ENCODE results near the gene ZNF689. TPM values are rescaled to one million over a fixed set of nuclear protein-coding genes. Genes with fewer than 3 reads are reported as not detected.

The ZNF689 gene
- total RNA-seq, 1 donor from 2014 or later: 7.1 TPM

DNA sequence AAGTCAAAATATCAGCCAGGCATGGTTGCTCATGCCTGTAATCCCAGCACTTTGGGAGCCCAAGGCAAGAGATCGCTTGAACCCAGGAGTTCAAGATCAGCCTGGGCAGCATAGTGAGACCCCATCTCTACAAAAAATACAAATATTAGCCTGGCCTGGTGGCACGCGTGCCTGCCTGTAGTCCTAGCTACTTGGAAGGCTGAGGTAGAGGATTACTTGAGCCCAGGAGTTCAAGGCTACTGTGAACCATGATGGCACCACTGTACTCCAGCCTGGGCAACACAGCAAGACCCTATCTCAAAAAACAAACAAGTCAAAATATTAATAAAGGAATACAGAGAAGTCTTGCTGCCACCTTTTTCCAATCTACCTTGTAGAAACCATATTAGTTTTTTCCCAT, 4.2 kb downstream of the ZNF689 start:
- peaks cover 10% of the 10 kb centered on the region for H3K4me1 Mint-ChIP-seq (ENCODE audit: low read depth)
- H3K27me3 Mint-ChIP-seq (ENCODE audit: low read depth): no peaks in the 10 kb centered on the region
- no peak overlapping the region for H3K4me3 Mint-ChIP-seq (ENCODE audit: unreplicated experiment)
- TF ChIP-seq, protein P1, sequence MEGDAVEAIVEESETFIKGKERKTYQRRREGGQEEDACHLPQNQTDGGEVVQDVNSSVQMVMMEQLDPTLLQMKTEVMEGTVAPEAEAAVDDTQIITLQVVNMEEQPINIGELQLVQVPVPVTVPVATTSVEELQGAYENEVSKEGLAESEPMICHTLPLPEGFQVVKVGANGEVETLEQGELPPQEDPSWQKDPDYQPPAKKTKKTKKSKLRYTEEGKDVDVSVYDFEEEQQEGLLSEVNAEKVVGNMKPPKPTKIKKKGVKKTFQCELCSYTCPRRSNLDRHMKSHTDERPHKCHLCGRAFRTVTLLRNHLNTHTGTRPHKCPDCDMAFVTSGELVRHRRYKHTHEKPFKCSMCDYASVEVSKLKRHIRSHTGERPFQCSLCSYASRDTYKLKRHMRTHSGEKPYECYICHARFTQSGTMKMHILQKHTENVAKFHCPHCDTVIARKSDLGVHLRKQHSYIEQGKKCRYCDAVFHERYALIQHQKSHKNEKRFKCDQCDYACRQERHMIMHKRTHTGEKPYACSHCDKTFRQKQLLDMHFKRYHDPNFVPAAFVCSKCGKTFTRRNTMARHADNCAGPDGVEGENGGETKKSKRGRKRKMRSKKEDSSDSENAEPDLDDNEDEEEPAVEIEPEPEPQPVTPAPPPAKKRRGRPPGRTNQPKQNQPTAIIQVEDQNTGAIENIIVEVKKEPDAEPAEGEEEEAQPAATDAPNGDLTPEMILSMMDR (IDR thresholded peaks at IDR 0.05): no peak
- H3K36me3 Mint-ChIP-seq (ENCODE audit: low read depth): peaks cover 20% of the 10 kb centered on the region
- DNase-seq (ENCODE audit: low spot score): no peak
- no peak overlapping the region for H3K27ac Mint-ChIP-seq (ENCODE audit: unreplicated experiment)
- peaks cover under 1% of the 10 kb centered on the region for H3K9me3 Mint-ChIP-seq (ENCODE audit: low read depth)

DNA sequence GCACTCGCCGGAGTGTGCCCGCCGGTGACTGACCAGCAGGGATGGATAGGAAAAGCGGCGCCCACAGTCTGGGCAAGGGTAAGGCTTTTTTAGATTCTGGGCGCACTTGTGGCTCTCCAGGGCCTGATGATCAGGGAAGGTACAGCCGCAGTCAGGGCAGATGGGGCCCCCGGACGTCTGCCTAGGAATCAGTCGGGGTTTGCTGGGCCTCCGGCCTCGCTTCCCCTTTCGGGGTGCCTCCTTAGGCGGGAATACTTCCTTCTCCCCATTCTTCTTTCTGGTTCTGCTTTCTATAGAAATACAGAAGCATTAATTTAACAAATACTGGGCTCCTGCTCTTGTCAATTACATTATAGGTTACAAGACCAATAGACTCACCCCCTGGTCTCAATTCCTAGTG, 5.0 kb downstream of the ZNF689 start:
- Mint-ChIP-seq H3K27me3 (ENCODE audit: low read depth) (no peaks in the 10 kb centered on the region), H3K27ac (ENCODE audit: unreplicated experiment) (no peak overlapping the region), H3K4me3 (ENCODE audit: unreplicated experiment) (no peak overlapping the region), H3K9me3 (ENCODE audit: low read depth) (peaks cover 4% of the 10 kb centered on the region), H3K4me1 (ENCODE audit: low read depth) (peaks cover 6% of the 10 kb centered on the region), H3K36me3 (ENCODE audit: low read depth) (peaks cover 20% of the 10 kb centered on the region)
- TF ChIP-seq, protein P1 (IDR thresholded peaks at IDR 0.05): no peak
- DNase-seq (ENCODE audit: low spot score): no peak

DNA sequence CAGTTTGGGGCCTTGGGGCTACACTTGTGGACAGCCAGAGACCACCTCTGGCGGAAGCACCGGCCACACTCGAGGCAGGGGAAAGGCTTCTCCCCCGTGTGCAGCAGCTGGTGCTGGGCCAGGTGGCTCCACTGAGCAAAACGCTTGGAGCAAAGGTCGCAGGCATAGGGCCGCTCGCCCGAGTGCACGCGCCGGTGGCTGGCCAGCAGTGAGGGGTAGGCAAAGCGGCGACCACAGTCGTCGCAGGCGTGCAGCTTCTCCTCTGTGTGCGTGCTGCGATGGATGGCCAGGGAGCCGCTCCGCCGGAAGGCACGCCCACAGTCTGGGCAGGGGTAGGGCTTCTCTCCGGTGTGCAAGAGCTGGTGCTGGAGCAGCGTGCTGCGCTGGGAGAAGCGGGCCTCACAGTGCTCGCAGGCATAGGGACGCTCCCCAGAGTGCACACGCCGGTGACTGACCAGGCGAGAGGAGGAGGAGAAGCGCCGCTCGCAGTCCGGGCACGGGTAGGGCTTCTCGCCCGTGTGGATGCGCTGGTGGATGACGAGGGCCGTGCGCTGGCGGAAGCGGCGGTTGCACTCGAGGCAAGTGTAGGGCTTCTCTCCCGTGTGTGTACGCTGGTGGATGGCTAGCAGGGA, 5.8 kb downstream of the ZNF689 start:
- Mint-ChIP-seq H3K9me3 (ENCODE audit: low read depth) (peaks cover 4% of the 10 kb centered on the region), H3K27ac (ENCODE audit: unreplicated experiment) (no peak overlapping the region), H3K36me3 (ENCODE audit: low read depth) (peaks cover 20% of the 10 kb centered on the region), H3K4me3 (ENCODE audit: unreplicated experiment) (no peak overlapping the region), H3K4me1 (ENCODE audit: low read depth) (peaks cover 6% of the 10 kb centered on the region), H3K27me3 (ENCODE audit: low read depth) (no peaks in the 10 kb centered on the region)
- peak; percentile 92 for DNase-seq (ENCODE audit: low spot score)
- TF ChIP-seq, protein P1 (IDR thresholded peaks at IDR 0.05): no peak

DNA sequence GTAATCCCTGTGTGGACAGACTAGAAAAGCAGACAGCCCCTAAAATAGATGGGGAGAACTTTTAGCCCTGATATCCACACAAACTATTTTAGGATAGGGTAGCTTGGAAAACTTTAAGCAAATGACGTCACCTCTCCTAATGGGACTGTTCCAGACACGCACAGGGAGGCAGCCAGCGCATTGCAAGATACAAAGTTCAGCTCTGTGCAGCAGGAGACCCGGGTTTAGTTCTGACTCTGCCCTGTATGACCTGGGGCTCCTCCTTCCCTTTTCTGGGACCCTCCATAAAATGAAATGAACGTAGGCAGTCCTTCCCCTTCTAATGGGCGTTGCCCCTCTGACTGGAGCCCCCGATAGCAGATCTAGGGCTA, 6.3 kb downstream of the ZNF689 start:
- Mint-ChIP-seq H3K27ac (ENCODE audit: unreplicated experiment) (no peak overlapping the region), H3K36me3 (ENCODE audit: low read depth) (peaks cover 20% of the 10 kb centered on the region), H3K27me3 (ENCODE audit: low read depth) (no peaks in the 10 kb centered on the region), H3K4me3 (ENCODE audit: unreplicated experiment) (no peak overlapping the region), H3K4me1 (ENCODE audit: low read depth) (peaks cover under 1% of the 10 kb centered on the region), H3K9me3 (ENCODE audit: low read depth) (peaks cover 4% of the 10 kb centered on the region)
- TF ChIP-seq, protein P1 (IDR thresholded peaks at IDR 0.05): no peak
- no peak for DNase-seq (ENCODE audit: low spot score)

DNA sequence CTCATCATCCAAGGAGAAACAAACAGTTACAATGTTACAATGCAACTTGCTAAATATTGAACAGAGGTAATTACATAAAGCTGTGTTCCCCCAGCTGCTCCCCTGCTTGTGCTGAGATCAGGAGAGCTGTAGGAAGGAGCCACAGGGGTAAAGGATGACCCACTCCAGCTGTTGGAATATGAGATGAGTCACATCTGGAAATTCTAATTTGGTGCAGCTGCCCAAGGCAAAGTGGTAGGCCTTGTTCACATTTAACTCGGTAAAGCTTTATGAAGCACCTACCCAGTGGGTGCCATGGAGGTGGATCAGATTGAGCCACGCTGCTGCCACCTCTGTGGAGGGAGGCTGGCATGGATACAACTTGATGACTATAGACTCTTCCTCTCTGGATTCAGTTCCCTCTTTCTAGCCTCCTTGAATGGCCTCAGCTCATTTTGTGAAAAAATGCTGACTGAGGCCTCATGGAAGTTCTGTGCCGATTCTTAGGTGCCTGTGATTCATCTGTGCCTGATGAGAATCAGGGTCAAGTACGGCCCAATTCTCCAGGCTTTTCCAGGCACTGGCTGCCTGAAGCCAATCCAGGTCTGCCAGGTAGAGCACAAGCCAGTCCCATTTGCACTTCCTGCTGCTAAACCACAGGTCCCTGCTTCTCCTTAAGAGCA, 7.4 kb downstream of the ZNF689 start:
- DNase-seq (ENCODE audit: low spot score): peak; percentile 11
- H3K36me3 Mint-ChIP-seq (ENCODE audit: low read depth): peaks cover 20% of the 10 kb centered on the region
- no peak overlapping the region for H3K4me3 Mint-ChIP-seq (ENCODE audit: unreplicated experiment)
- TF ChIP-seq, protein P1 (IDR thresholded peaks at IDR 0.05): no peak
- peaks cover 4% of the 10 kb centered on the region for H3K9me3 Mint-ChIP-seq (ENCODE audit: low read depth)
- no peaks in the 10 kb centered on the region for H3K4me1 Mint-ChIP-seq (ENCODE audit: low read depth)
- no peaks in the 10 kb centered on the region for H3K27me3 Mint-ChIP-seq (ENCODE audit: low read depth)
- no peak overlapping the region for H3K27ac Mint-ChIP-seq (ENCODE audit: unreplicated experiment)
